CD4-positive, alpha-beta T cell treated with Interleukin-6 at 100 ng/mL for 8 hours (primary cell): ENCODE results near the gene MRPS34.
"Not testable (repeated sequence)": the region's sequence is repeated elsewhere in the genome, so short reads cannot be mapped to it uniquely, and the experiment has no call there.

Experiments
- DNase-seq: peaks from one replicate; pipeline ENCODE4 v3.0.0-alpha.2; 2020; ENCODE audit warnings: mixed read lengths, low spot score

MRPS34 gene

DNA sequence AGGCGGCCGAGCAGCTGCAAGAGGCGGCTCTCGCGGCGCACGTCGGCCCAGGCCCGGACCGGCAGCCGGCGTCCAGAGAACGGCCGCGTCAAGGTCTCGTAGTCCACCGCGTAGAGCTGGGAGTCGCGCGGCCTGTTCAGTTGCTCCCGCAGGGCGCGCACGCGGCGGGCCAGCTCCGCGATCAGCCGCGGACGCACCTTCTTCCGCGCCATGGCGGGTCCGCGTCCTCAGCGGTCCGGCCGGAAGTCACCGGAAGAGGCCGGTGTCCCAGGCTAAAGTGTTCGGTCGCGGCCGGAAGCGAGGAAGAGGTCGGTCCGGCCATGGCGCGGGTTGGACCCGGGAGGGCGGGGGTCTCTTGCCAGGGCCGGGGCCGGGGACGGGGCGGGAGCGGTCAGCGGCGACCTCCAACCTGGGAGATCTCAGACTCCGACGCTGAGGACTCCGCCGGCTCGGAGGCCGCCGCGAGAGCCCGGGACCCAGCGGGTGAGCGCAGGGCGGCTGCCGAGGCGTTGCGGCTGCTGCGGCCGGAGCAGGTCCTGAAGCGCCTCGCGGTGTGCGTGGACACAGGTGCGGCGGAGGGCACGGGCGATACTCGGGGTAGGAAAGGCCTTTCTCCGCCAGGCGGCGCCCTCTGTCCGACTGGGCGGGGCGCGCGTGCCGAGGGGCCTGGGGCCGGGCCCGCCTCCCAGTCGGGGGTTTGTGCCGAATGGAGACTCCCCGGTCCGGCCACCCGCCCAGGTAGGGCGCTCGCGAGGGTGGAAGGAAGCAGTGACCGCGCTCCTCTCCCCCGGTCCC, at the start of gene MRPS34:
Gene MRPS34 (minus strand): TSS at position 227 of the 795 bp plus-strand sequence. CDS start 15 bp downstream, at position 212.
- DNase-seq, result peak; percentile 68

DNA sequence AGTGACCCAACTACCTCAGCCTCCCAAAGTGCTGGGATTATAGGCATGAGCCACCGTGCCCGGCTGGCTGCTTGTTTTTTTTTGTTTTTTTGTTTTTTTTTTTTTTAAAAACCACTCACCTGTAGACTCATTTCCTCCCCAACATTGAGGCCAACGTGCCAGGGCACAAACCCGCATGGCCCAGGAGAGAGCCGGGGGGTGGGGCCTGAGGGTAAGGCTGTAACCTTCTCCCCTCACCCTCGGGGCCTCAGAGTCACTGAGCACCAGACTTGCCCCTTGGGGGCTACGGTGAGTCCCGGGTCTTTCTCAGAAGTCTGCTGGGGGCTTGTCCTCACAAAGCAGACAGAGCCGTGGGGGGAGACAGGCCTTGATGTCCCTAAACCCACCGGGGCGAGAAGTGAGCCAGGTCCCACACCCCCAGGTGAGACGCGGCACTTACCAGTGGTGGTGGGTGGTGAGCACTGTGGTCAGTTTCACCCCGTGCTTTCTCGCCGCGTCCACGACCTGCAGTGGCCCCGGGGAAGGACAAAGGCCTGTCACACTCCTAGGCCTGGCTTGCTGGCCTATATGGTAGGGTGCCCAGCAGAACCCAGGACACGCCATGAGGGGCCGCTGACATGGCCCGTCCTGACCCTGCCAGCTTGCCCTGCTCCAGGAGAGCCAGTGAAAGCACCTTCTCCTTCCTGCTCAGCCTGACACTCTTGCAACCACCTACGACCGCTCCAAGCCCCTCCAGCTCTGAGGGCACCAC, 49.1 kb upstream of the MRPS34 start:
- DNase-seq, result no peak

DNA sequence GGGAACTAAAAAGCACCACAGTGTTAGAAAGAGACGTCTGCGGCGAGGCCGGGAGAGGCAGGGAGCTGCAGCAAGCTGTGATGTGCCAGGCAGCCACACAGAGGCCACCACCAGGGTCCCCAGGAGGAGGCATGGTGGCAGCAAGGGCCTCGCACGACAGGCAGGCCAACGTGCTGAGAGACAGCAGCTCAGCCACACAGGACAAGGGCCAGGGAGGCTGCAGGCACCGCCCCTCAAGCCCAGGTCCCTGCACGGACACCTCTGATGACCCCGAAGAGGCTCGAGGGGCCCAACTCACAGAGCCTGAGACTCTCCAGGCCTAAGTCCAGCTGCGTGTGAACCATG, 48.0 kb upstream of the MRPS34 start:
- DNase-seq, result no peak

GRCh38 chr16:1820096-1820945, 47.4 kb upstream of the MRPS34 start:
- no peak for DNase-seq

GRCh38 chr16:1819611-1820010, 46.7 kb upstream of the MRPS34 start:
- DNase-seq, result no peak

- DNase-seq, result no peak
Observed at GRCh38 chr16:1818873-1819525, 46.1 kb upstream of the MRPS34 start.

DNA sequence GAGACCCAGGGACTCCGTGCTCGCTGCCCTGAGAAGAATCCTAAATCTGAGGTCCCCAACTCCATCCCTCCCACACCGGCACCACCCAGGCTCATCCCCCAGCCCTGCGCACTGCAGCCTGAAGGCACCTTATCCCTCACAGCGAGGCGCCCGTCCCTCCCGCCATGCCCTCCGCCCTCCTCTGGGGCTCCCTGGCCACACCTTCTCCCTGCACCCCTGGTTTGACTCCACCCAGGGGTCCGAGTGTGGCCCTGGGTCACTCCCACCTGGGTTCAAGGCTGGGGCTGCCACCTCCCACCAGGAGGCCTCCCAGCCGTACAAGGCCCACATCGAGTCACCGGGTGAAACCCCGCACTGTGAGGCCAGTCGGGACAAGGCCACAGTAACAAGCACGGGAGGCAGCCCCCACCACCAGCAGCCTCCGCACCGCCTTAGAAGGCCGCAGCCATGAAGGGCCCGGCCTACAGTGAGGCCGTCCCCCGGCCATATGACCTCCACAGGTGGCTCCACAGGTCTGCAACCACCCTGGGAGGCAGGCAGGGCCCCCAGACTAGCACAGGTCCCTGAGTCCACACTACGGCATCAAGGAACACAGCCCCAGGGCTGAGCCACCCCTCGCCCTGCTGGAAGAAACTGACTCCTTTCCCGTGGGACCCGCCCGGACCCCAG, 45.4 kb upstream of the MRPS34 start:
- DNase-seq, result no peak

DNA sequence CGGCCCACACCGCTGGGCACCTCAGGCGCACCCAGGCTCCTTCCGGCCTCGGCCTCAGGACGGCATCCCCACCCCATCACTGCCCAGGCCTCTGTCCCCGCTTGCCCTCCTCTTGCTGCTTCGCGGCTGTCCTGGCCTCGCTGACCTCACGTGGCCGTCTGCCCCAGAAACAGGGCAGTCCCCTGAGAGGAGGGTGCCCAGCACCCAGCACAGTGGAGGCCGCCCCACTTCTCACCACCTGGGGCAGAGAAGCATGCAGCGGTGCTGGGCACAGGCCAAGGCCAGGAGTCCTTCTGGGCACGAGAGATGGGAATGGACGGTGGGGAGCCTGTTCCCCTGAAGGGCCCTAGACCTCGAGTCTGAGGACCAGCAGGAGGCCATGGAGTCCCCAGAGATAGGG, 44.8 kb upstream of the MRPS34 start:
- no peak for DNase-seq

GRCh38 chr16:1817276-1817589, 44.3 kb upstream of the MRPS34 start:
- no peak for DNase-seq

DNA sequence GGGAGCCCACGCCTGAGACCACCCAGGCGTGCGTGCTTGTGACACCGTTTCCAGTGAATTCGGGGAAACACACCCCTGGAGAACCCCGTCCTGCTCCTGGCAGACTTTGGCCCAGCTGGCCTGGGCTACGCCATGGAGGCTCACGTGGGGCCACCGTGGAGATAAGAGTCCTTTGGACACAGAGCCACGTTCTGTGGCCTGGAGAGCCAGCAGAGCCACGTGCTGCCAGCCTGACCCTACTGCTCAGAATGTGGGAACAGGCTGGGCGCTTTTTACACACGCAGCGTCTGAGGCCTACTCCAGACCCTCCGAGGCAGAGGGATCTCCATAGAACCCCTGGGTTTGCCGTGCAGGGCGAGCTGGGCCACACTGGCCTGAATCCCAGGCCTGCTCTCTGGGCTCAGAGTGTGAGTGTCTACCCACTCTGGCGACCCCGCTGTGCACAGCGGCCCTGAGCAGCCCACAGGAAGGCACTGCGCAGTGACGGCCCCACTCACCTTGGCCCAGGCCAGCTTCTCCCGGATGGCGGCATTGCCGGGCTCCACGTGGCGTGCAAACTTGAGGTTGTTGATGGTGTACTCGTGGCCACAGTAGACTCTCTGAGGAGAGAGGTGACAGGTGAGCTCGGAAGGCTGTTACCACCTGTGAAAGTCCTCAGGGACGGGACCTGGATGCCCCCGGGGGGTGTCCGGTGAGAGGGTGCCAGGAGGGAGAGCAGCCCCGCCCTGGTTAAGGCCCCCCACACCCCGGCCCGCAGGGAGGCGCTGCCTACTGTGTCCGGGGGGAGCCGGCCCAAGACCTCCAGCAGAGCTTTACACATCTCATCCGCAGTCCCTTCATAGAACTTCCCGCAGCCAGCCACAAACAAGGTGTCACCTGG, 43.7 kb upstream of the MRPS34 start:
- DNase-seq, result no peak

GRCh38 chr16:1815461-1815860, 42.5 kb upstream of the MRPS34 start:
- no peak for DNase-seq

DNA sequence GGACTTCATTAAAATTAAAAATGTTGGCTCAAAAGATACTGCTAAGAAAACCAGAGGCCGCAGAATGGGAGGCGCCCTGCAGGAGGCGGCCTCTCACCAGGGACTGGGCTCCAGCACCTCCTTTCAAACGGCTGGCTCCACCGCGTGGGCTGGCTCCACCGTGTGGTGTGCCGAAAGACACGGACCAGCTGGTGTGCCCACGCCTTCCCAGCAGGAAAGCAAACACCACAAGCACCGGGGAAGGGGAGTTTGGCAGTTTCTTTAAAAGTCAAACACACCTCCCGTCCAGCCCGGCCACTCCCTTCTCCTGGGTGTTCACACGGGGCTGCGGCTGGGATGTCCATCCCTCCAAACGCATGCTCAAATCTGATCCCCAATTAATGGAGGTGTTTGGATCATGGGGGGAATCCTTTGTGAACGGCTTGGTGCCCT, 39.8 kb upstream of the MRPS34 start:
- DNase-seq, result peak; percentile 43

DNA sequence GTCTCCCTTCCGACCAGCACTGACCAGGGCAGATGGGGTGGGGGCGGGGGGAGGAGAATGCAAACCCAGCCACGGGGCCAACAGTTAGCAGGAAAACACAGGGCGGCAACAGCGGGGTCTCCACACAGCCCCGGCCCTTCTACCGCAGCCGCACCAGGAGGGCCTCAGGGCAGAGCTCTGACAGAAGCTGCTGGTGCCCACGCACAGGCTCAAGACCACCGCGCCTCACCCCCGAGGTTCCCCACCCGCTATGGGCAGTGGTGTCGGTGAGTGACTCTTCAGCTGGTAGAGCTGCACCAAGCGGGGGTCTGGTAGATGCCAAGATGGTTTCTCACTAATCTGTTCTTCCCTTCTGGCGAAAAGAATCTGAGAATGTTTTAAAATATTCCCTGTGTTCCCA, 37.6 kb upstream of the MRPS34 start:
- DNase-seq, result no peak

GRCh38 chr16:1810106-1810505, 37.2 kb upstream of the MRPS34 start:
- DNase-seq, result no peak

GRCh38 chr16:1809281-1809801, 36.4 kb upstream of the MRPS34 start:
- no peak for DNase-seq

DNA sequence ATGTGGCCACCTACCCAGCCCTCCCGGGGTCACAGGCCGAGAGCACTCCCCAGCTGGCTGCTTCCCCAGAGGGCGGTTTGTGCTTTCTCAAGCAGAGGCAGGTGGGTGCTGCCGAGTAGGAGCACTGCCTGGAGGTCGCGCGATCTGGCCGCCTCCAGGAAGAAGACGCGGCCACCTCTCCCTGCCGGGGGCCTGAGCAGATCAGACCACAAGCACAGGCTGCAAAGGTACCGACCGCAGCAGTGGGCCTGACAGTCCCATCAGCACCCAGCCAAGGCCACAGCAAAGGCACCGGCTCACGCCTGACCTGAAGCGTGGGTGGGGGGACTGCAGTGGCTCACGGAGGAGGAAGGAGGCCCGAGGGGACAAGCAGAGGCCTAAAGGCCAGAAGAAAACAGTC, 35.8 kb upstream of the MRPS34 start:
- DNase-seq, result no peak

DNA sequence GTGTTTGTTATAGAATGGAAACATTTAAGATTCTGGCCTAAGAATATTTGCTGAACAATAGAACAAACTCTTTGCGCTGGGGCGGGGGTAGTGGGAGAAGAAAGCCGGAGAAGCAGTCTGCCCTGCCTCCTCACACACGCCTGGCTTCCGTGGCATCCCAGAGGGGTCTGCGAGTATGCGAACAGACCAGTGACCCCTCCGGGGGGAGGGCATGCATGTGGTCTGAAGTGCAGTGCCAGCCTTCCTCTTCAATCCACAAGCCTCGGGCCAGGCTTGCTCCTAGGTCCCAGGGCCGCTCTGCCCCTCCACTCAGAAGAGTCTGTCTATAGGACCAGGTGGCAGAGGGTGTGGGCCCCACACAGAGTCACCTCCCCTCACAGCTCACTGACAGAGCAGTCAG, 34.7 kb upstream of the MRPS34 start:
- DNase-seq, result no peak

- DNase-seq, result no peak
Observed at GRCh38 chr16:1800701-1801100, 27.8 kb upstream of the MRPS34 start.

GRCh38 chr16:1799263-1799662, 26.3 kb upstream of the MRPS34 start:
- not testable (repeated sequence) for DNase-seq

GRCh38 chr16:1794908-1795666, 22.2 kb upstream of the MRPS34 start:
- no peak for DNase-seq
